22Rv1 (cell line): ENCODE results near the gene TMEM184C.
A peak's percentile ranks its signal among the peaks of the same experiment; 100 is the strongest.

Experiments
- H3K27ac ChIP-seq: fragments of 450-650 bp; 2 replicates; pipeline ENCODE4 v1.5.1; 2017
- ZFX ChIP-seq: fragments of 450-650 bp; IDR thresholded peaks from 2 replicates; pipeline ENCODE4 v1.6.1; 2017; ENCODE audit warnings: antibody characterized with exemption, borderline replicate concordance
- TF ChIP-seq, protein P1 (sequence below): fragments of 450-650 bp; IDR thresholded peaks from 2 replicates; pipeline ENCODE4 v1.5.1; 2017; ENCODE audit warnings: mild to moderate bottlenecking

Gene TMEM184C

DNA sequence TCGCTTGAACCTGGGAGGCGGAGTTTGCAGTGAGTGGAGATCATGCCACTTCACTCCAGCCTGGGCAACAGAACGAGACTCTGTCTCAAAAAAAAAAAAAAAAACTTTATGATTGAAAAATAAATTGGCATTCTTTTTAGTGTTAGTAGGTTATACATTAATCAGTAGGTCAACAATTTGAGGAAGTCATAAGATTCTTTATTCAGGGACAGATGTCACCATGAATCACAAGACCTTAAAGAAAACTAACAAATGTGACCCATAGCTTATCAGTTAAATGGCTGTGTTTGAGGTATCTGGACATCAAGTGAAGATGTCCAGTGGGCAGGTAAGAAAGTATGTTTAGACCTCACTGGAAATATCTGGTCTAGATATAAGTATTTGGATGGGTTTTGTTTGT is 76.0 kb downstream of the TMEM184C start:
- peak overlapping the region; percentile 24; the same call in 1 of the 2 replicates for H3K27ac ChIP-seq
- TF ChIP-seq, protein P1, sequence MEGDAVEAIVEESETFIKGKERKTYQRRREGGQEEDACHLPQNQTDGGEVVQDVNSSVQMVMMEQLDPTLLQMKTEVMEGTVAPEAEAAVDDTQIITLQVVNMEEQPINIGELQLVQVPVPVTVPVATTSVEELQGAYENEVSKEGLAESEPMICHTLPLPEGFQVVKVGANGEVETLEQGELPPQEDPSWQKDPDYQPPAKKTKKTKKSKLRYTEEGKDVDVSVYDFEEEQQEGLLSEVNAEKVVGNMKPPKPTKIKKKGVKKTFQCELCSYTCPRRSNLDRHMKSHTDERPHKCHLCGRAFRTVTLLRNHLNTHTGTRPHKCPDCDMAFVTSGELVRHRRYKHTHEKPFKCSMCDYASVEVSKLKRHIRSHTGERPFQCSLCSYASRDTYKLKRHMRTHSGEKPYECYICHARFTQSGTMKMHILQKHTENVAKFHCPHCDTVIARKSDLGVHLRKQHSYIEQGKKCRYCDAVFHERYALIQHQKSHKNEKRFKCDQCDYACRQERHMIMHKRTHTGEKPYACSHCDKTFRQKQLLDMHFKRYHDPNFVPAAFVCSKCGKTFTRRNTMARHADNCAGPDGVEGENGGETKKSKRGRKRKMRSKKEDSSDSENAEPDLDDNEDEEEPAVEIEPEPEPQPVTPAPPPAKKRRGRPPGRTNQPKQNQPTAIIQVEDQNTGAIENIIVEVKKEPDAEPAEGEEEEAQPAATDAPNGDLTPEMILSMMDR = no peak
- TF ChIP-seq ZFX = no peak

- no peak overlapping the region for H3K27ac ChIP-seq
- TF ChIP-seq, protein P1 = no peak
- TF ChIP-seq ZFX = no peak
Measured at GRCh38 chr4:147696866-147697265, 79.7 kb downstream of the TMEM184C start.

GRCh38 chr4:147704846-147705245 is 87.6 kb downstream of the TMEM184C start:
- TF ChIP-seq ZFX = no peak
- TF ChIP-seq, protein P1 = no peak
- no peak overlapping the region for H3K27ac ChIP-seq

GRCh38 chr4:147707892-147708672 is 90.9 kb downstream of the TMEM184C start:
- no peak overlapping the region for H3K27ac ChIP-seq
- TF ChIP-seq ZFX = no peak
- TF ChIP-seq, protein P1 = peak; percentile 90

DNA sequence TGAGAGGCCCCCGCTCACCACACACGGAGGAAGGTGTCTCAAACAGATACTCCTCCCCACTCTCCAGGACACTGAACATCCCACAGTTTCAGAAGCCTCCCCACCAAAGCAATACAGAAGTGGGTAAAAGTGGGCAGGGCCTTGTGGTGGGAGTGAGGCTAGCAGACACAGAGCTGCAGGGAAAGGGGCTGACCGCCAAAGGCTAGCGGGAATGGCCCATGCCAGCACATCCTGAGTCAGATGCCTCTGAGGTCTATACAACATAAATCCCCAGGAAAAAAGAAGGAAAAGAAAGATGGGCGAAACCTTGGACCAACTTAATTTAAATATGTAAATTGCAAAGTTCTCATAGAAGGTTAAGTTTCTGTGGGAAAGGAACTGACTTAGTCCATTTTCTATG is 92.8 kb downstream of the TMEM184C start:
- H3K27ac ChIP-seq = no peak overlapping the region
- TF ChIP-seq, protein P1 = no peak
- no peak for TF ChIP-seq ZFX

DNA sequence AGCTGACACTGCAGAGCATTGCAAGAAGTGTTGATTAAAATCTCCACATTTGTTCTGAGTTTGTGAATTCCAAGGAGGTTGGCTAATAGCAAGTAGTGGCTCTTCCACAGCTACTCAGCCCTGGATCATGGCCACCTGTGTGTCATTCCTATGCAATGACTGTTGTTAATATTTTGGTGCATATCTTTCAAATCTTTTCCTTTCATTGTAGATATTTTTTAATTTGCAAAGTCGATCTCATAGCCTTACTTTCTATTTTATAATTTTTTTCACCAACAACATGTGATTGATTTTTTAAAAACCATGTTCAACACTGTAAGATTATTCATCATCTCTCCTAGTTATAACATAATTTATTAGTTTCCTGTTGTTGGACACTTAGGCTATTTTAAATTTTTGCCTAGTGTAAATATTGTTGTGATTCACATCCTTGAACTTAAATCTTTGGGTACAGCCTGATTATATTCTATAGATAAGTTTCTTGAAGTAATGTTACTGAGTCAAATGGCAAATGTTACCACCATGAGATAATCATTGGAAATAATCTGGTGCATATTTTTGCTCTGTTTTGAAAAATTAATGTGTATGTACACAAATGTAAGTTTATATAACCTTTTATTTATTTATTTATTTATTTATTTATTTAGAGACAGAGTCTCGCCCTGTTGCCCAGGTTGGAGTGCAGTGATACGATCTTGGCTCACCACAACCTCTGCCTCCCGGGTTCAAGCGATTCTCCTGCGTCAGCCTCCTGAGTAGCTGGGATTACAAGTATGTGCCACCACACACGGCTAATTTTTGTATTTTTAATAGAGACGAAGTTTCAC is 97.6 kb downstream of the TMEM184C start:
- TF ChIP-seq, protein P1 = no peak
- no peak for TF ChIP-seq ZFX
- H3K27ac ChIP-seq = no peak overlapping the region

GRCh38 chr4:147717878-147718277 is 100.7 kb downstream of the TMEM184C start:
- TF ChIP-seq ZFX = no peak
- TF ChIP-seq, protein P1 = no peak
- H3K27ac ChIP-seq = no peak overlapping the region
